Measurements from ENCODE around the gene CSNK1G1. TPM values are rescaled to one million over a fixed set of nuclear protein-coding genes. Genes with fewer than 3 reads are reported as not detected.

Gene CSNK1G1
- polyA plus RNA-seq, 1 of the 3 experiments (the other 2 are of a cell fraction) = 10.2 TPM

GRCh38 chr15:64361259-64361658, 5.3 kb upstream of the CSNK1G1 start:
- no peaks in the 10 kb centered on the region for H3K27me3 ChIP-seq (ENCODE audit: insufficient read depth)
- H3K4me2 ChIP-seq = no peak overlapping the region
- H3K4me1 ChIP-seq (ENCODE audit: control insufficient read depth in 1 of 2, insufficient read depth in 2 of 2, low read depth in 1 of 2, low read length in 1 of 2) = peaks cover 0 to 3% of the 10 kb centered on the region in 2 experiments; a peak in 1 of 4 replicates
- ChIA-PET POLR2A (no interaction called here), CTCF (interaction anchor here (0.8 kb wide), 1 partner anchor 292 kb away, joined by 4 read pairs; no protein-coding TSS in a partner anchor)
- DNase-seq = no peak
- H4K20me1 ChIP-seq (ENCODE audit: insufficient read depth) = no peaks in the 10 kb centered on the region
- H2AFZ ChIP-seq (ENCODE audit: low read depth) = no peak overlapping the region
- H3K9me2 ChIP-seq = no peaks in the 10 kb centered on the region
- TF ChIP-seq RCOR1 (IDR thresholded peaks at IDR 0.05; ENCODE audit: low read length) = no peak
- no peak for TF ChIP-seq CHD2 (IDR thresholded peaks at IDR 0.05; ENCODE audit: low read length, partially characterized antibody)
- TF ChIP-seq FOXM1 (IDR thresholded peaks at IDR 0.05; ENCODE audit: low read depth) = no peak
- TF ChIP-seq SMC3 (IDR thresholded peaks at IDR 0.05; ENCODE audit: low read depth, low read length) = no peak
- no peak for TF ChIP-seq RXRA (IDR thresholded peaks at IDR 0.05; ENCODE audit: borderline replicate concordance, low read depth)
- no peak for TF ChIP-seq EZH2phosphoT487 (IDR thresholded peaks at IDR 0.05; ENCODE audit: borderline replicate concordance, low read depth)
- TF ChIP-seq RFX5 (IDR thresholded peaks at IDR 0.05; ENCODE audit: low read length) = no peak
- TF ChIP-seq, protein P1, sequence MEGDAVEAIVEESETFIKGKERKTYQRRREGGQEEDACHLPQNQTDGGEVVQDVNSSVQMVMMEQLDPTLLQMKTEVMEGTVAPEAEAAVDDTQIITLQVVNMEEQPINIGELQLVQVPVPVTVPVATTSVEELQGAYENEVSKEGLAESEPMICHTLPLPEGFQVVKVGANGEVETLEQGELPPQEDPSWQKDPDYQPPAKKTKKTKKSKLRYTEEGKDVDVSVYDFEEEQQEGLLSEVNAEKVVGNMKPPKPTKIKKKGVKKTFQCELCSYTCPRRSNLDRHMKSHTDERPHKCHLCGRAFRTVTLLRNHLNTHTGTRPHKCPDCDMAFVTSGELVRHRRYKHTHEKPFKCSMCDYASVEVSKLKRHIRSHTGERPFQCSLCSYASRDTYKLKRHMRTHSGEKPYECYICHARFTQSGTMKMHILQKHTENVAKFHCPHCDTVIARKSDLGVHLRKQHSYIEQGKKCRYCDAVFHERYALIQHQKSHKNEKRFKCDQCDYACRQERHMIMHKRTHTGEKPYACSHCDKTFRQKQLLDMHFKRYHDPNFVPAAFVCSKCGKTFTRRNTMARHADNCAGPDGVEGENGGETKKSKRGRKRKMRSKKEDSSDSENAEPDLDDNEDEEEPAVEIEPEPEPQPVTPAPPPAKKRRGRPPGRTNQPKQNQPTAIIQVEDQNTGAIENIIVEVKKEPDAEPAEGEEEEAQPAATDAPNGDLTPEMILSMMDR (IDR thresholded peaks at IDR 0.05) = no peak
- no peak for TF ChIP-seq ELF1 (IDR thresholded peaks at IDR 0.05)
- TF ChIP-seq TCF12 (IDR thresholded peaks at IDR 0.05) = no peak
- no peak for TF ChIP-seq GATA2 (CRISPR knock-in tag; IDR thresholded peaks at IDR 0.05)
- no peak for TF ChIP-seq TEAD4 (IDR thresholded peaks at IDR 0.05; ENCODE audit: borderline replicate concordance, insufficient read depth)
- TF ChIP-seq, protein P2, sequence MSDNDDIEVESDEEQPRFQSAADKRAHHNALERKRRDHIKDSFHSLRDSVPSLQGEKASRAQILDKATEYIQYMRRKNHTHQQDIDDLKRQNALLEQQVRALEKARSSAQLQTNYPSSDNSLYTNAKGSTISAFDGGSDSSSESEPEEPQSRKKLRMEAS (IDR thresholded peaks at IDR 0.05; ENCODE audit: low read depth) = no peak
- H3K4me3 ChIP-seq (ENCODE audit: low read depth in 2 of 2, low read length in 1 of 2) = no peak overlapping the region
- H3K27ac ChIP-seq (ENCODE audit: low read depth in 2 of 2, low read length in 1 of 2) = no peak overlapping the region
- peaks cover 0 to 3% of the 10 kb centered on the region in 2 experiments for H3K36me3 ChIP-seq (replicated peaks in 1 of 2; ENCODE audit: control insufficient read depth in 1 of 2, insufficient read depth in 2 of 2, low read length in 1 of 2)
- H3F3A ChIP-seq (replicated peaks; ENCODE audit: insufficient read depth) = peaks cover 12% of the 10 kb centered on the region
- no peaks in the 10 kb centered on the region for H3K9me3 ChIP-seq
- WGBS (ENCODE audit: low lambda C conversion rate) = 88% methylated on average over 4 of the region's 4 CpGs
- no peak overlapping the region for H3K9ac ChIP-seq
- 0 out of 2 replicates have a peak, but pooled peaks cover 5% of the 10 kb centered on the region for H3K79me2 ChIP-seq (ENCODE audit: insufficient read depth)

DNA sequence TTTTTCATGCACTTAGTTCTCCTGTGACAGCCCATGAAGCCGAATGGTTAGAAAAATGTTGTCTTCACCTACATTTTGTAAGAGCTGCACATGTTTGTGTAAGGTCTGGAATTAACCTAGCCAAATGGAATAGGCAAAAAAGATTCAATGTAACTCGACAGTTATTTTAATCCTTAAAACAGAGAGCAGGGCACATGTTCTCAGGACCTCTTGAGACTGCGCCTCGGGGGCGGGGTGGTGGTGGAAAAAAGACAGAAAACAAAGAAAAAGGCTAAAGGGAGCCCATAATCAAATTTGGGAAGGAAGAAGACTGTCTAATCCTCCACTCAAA, 702 bp upstream of the CSNK1G1 start:
- Histone ChIP-seq H3K36me3 (replicated peaks in 1 of 2; ENCODE audit: control insufficient read depth in 1 of 2, insufficient read depth in 2 of 2, low read length in 1 of 2) (peaks cover 0 to 4% of the 10 kb centered on the region in 2 experiments), H2AFZ (ENCODE audit: low read depth) (peak overlapping the region; percentile 70), H3K79me2 (ENCODE audit: insufficient read depth) (peaks cover 47% of the 10 kb centered on the region), H3K4me2 (peak overlapping the region; percentile 71), H3K27ac (ENCODE audit: low read depth in 2 of 2, low read length in 1 of 2) (peak overlapping the region; percentile 79 to 81), H3K27me3 (ENCODE audit: insufficient read depth) (no peaks in the 10 kb centered on the region), H3K9ac (peak overlapping the region; percentile 88; the same call in 1 of the 2 replicates), H3K9me3 (no peaks in the 10 kb centered on the region), H4K20me1 (ENCODE audit: insufficient read depth) (no peaks in the 10 kb centered on the region; the same call in 1 of the 2 replicates), H3F3A (replicated peaks; ENCODE audit: insufficient read depth) (peaks cover 16% of the 10 kb centered on the region), H3K4me3 (ENCODE audit: low read depth in 2 of 2, low read length in 1 of 2) (peak overlapping the region; percentile 66 to 74), H3K9me2 (no peaks in the 10 kb centered on the region), H3K4me1 (ENCODE audit: control insufficient read depth in 1 of 2, insufficient read depth in 2 of 2, low read depth in 1 of 2, low read length in 1 of 2) (peaks cover 0 to 3% of the 10 kb centered on the region in 2 experiments; a peak in 1 of 4 replicates)
- ChIA-PET POLR2A (no interaction called here), CTCF (interaction anchor here (1.0 to 2.5 kb wide), 3 partner anchors 136 to 194 kb away, joined by 3 to 13 read pairs (median 5); partner anchors contain the start of gene PPIB)
- DNase-seq = no peak
- WGBS (ENCODE audit: low lambda C conversion rate) = 66% methylated on average over 5 of the region's 5 CpGs
- no peak for TF ChIP-seq MXI1 (IDR thresholded peaks at IDR 0.05; ENCODE audit: low read depth, low read length)
- TF ChIP-seq CHD2 (IDR thresholded peaks at IDR 0.05; ENCODE audit: low read length, partially characterized antibody) = no peak
- TF ChIP-seq SIN3A (IDR thresholded peaks at IDR 0.05; ENCODE audit: borderline replicate concordance, low read depth, low read length) = no peak
- TF ChIP-seq, protein P2 (IDR thresholded peaks at IDR 0.05; ENCODE audit: low read depth) = no peak
- TF ChIP-seq RAD21 (IDR thresholded peaks at IDR 0.05; ENCODE audit: low read length) = no peak
- no peak for TF ChIP-seq FOXM1 (IDR thresholded peaks at IDR 0.05; ENCODE audit: low read depth)
- TF ChIP-seq RFX5 (IDR thresholded peaks at IDR 0.05; ENCODE audit: low read length) = no peak

Measured in SK-N-SH (cell line).